A549 (cell line): ENCODE results near the gene IRF6.

Source experiments
- CHD2 ChIP-seq: fragments of 150-350 bp; IDR thresholded peaks from 2 replicates; pipeline ENCODE4 v1.6.1; 2014; ENCODE audit warnings: low read length; ENCODE audit not compliant: partially characterized antibody
- TF ChIP-seq, protein P1 (sequence below): fragments of >200 bp; sonication (Bioruptor Twin); formaldehyde crosslinking; IDR thresholded peaks from 3 replicates; pipeline ENCODE4 v1.5.1; 2016

DNA sequence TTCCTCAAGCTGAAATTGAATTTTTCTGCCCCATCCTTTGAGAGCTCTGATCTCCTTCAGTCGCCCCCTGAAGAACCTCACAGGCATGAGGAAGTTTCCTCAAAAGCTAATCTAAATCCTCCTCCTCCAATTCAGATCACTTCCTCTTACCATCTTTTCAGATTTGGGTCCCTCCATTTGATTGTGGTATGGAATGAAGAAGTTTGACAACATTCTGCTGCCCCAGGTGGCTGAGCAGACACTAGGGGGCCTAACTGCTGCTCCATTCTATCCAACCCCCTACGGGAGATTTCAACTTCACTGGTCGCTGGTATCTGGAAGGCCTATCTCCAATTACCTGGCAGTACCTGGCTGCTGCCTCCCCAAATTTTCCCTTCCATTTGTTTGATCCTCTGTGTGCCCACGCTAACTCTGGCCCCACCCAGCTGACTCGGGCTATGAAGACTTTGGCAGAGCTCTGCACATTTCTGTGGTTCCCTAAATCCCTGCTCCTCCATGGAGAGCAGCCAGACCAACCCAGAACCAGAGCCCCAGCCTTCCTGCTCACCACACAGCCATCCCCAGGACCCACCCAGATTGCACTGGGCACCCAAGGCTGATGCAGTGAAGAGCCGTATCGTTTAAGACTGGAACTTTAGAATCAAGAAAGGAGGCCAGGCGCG, 7.8 kb downstream of the IRF6 start:
- TF ChIP-seq, protein P1, sequence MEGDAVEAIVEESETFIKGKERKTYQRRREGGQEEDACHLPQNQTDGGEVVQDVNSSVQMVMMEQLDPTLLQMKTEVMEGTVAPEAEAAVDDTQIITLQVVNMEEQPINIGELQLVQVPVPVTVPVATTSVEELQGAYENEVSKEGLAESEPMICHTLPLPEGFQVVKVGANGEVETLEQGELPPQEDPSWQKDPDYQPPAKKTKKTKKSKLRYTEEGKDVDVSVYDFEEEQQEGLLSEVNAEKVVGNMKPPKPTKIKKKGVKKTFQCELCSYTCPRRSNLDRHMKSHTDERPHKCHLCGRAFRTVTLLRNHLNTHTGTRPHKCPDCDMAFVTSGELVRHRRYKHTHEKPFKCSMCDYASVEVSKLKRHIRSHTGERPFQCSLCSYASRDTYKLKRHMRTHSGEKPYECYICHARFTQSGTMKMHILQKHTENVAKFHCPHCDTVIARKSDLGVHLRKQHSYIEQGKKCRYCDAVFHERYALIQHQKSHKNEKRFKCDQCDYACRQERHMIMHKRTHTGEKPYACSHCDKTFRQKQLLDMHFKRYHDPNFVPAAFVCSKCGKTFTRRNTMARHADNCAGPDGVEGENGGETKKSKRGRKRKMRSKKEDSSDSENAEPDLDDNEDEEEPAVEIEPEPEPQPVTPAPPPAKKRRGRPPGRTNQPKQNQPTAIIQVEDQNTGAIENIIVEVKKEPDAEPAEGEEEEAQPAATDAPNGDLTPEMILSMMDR, result no peak
- no peak for TF ChIP-seq CHD2
